GM23338 (cell line): ENCODE results near the gene TLE6. TPM values are rescaled to one million over a fixed set of nuclear protein-coding genes. Genes with fewer than 3 reads are reported as not detected.

Experiments
- ATAC-seq: fragments of 200-7000 bp; cut with Tn5 transposase; 3 replicates; pipeline ENCODE4 v1.9.1; 2020
- DNase-seq: peaks from one replicate; pipeline ENCODE4 v3.0.0-alpha.2; 2015; ENCODE audit warnings: low spot score
- H2AFZ ChIP-seq: fragments of 200-600 bp; sonication (generic); 2 replicates; pipeline ENCODE4 v1.8.0; 2016; ENCODE audit warnings: antibody characterized with exemption, mild to moderate bottlenecking, moderate library complexity
- H3F3A ChIP-seq: fragments of 200-600 bp; sonication (generic); replicated peaks from 2 replicates; pipeline ENCODE4 v1.8.0; 2017; ENCODE audit warnings: antibody characterized with exemption, mixed run types, low read depth
- H3K27ac ChIP-seq: fragments of 200-600 bp; sonication (generic); 2 replicates; pipeline ENCODE4 v1.6.1; 2016; ENCODE audit warnings: low read depth
- H3K27me3 ChIP-seq: fragments of 200-600 bp; sonication (generic); 2 replicates; pipeline ENCODE4 v1.8.0; 2016; ENCODE audit warnings: mild to moderate bottlenecking, mixed run types, moderate library complexity; ENCODE audit not compliant: insufficient read depth
- H3K36me3 ChIP-seq: fragments of 200-600 bp; sonication (generic); 2 replicates; pipeline ENCODE4 v1.8.0; 2016; ENCODE audit warnings: mild to moderate bottlenecking; ENCODE audit not compliant: insufficient read depth
- H3K4me1 ChIP-seq: fragments of 200-600 bp; sonication (generic); 2 replicates; pipeline ENCODE4 v1.8.0; 2016; ENCODE audit warnings: mild to moderate bottlenecking, moderate library complexity; ENCODE audit not compliant: insufficient read depth
- H3K4me2 ChIP-seq: fragments of 200-600 bp; sonication (generic); 2 replicates; pipeline ENCODE4 v1.7.1; 2017; ENCODE audit warnings: mixed run types
- H3K4me3 ChIP-seq: fragments of 200-600 bp; sonication (generic); 2 replicates; pipeline ENCODE4 v1.6.1; 2016; ENCODE audit warnings: mixed run types
- H3K79me2 ChIP-seq: fragments of 200-600 bp; sonication (generic); replicated peaks from 2 replicates; pipeline ENCODE4 v1.8.0; 2017; ENCODE audit warnings: mild to moderate bottlenecking; ENCODE audit not compliant: insufficient read depth
- H3K9me2 ChIP-seq: fragments of 200-600 bp; sonication (generic); 2 replicates; pipeline ENCODE4 v1.8.0; 2017; ENCODE audit not compliant: insufficient read depth
- H4K20me1 ChIP-seq: fragments of 200-600 bp; sonication (generic); replicated peaks from 2 replicates; pipeline ENCODE4 v1.8.0; 2017; ENCODE audit warnings: mild to moderate bottlenecking; ENCODE audit not compliant: insufficient read depth
- H3K27ac Mint-ChIP-seq: 2 replicates; pipeline ENCODE4 v1.8.0; 2020; ENCODE audit warnings: inconsistent platforms, mild to moderate bottlenecking, moderate library complexity, mixed read lengths
- H3K27me3 Mint-ChIP-seq: 3 replicates; pipeline ENCODE4 v1.8.0; 2022; ENCODE audit warnings: low read depth, mild to moderate bottlenecking, moderate library complexity, mixed read lengths, inconsistent platforms; ENCODE audit not compliant: insufficient read depth, poor library complexity
- H3K36me3 Mint-ChIP-seq: 3 replicates; pipeline ENCODE4 v1.8.0; 2021; ENCODE audit warnings: low read depth, mild to moderate bottlenecking, inconsistent platforms, moderate library complexity, mixed read lengths
- H3K4me1 Mint-ChIP-seq: 3 replicates; pipeline ENCODE4 v1.8.0; 2020; ENCODE audit warnings: mild to moderate bottlenecking, inconsistent platforms, mixed read lengths
- H3K4me3 Mint-ChIP-seq: 3 replicates; pipeline ENCODE4 v1.8.0; 2021; ENCODE audit warnings: moderate library complexity, mild to moderate bottlenecking, inconsistent platforms, mixed read lengths
- H3K9me3 Mint-ChIP-seq: 3 replicates; pipeline ENCODE4 v1.8.0; 2020; ENCODE audit warnings: moderate library complexity, mild to moderate bottlenecking, inconsistent platforms, mixed read lengths
- CREB1 ChIP-seq: fragments of 250-450 bp; sonication (Bioruptor Pico); IDR thresholded peaks from 2 replicates; pipeline ENCODE4 v1.5.0; 2020; ENCODE audit warnings: low read depth, mild to moderate bottlenecking, moderate library complexity
- CTCF ChIP-seq, 2 experiments: fragments of 200-600 bp in 1 of 2; sonication (generic) in 1 of 2; conservative IDR thresholded peaks; 2 replicates each; pipeline versions ENCODE4 v1.5.1 to v1.6.1; 2016 to 2017; ENCODE audit warnings: antibody characterized with exemption in 2 of 2, low read depth in 2 of 2, mild to moderate bottlenecking in 2 of 2, moderate library complexity in 1 of 2
- EZH2 ChIP-seq: fragments of 200-600 bp; sonication (generic); IDR thresholded peaks from one replicate; pipeline ENCODE4 v1.8.0; 2017; ENCODE audit warnings: antibody characterized with exemption, mild to moderate bottlenecking, low read depth; ENCODE audit not compliant: unreplicated experiment
- EZH2phosphoT487 ChIP-seq: fragments of 200-600 bp; sonication (generic); IDR thresholded peaks from one replicate; pipeline ENCODE4 v1.8.1; 2018; ENCODE audit warnings: antibody characterized with exemption; ENCODE audit not compliant: unreplicated experiment
- JUNB ChIP-seq: IDR thresholded peaks from one replicate; pipeline ENCODE4 v1.6.1; 2016; ENCODE audit warnings: antibody characterized with exemption; ENCODE audit not compliant: unreplicated experiment
- NANOG ChIP-seq: IDR thresholded peaks from 2 replicates; pipeline ENCODE4 v1.6.1; 2016; ENCODE audit warnings: antibody characterized with exemption, borderline replicate concordance
- POLR2AphosphoS5 ChIP-seq: IDR thresholded peaks from 2 replicates; pipeline ENCODE4 v1.6.1; 2016; ENCODE audit warnings: antibody characterized with exemption, low read depth
- STAT1 ChIP-seq: IDR thresholded peaks from one replicate; pipeline ENCODE4 v1.6.1; 2016; ENCODE audit warnings: antibody characterized with exemption; ENCODE audit not compliant: unreplicated experiment
- ZNF114 ChIP-seq: fragments of 250-450 bp; sonication (Bioruptor Pico); IDR thresholded peaks from 2 replicates; pipeline ENCODE4 v1.5.0; 2020; ENCODE audit warnings: mild to moderate bottlenecking, moderate library complexity
- ZNF331 ChIP-seq: fragments of 250-450 bp; sonication (Bioruptor Pico); IDR thresholded peaks from 2 replicates; pipeline ENCODE4 v1.5.0; 2020; ENCODE audit warnings: low read depth, mild to moderate bottlenecking, moderate library complexity
- polyA plus RNA-seq: library from polyadenylated mRNA; unstranded; fragments of >200 nt; fragmentation: Nextera tagmentation; extraction: Ambion mirVana; gene quantifications from 2 replicates; pipeline ENCODE4 v1.2.1, GENCODE V29; 2016
- total RNA-seq: library from RNA; depleted of rRNA; stranded (reverse); fragments of >200 nt; shearing (Covaris generic); gene quantifications from 2 replicates; pipeline ENCODE4 v1.2.3, GENCODE V29; 2014
- TF ChIP-seq, protein P1 (sequence below): fragments of 250-450 bp; sonication (Bioruptor Pico); IDR thresholded peaks from 2 replicates; pipeline ENCODE4 v1.5.0; 2020; ENCODE audit warnings: mild to moderate bottlenecking, moderate library complexity
- TF ChIP-seq, protein P2 (sequence below): IDR thresholded peaks from one replicate; pipeline ENCODE4 v1.6.1; 2018; ENCODE audit warnings: antibody characterized with exemption; ENCODE audit not compliant: unreplicated experiment
- TF ChIP-seq, protein P3 (sequence below): IDR thresholded peaks from 2 replicates; pipeline ENCODE4 v1.6.1; 2016; ENCODE audit warnings: antibody characterized with exemption

The TLE6 gene
- total and polyA plus RNA-seq, 2 experiments from 2014 or later, result 2.4 TPM

GRCh38 chr19:3005345-3005744 is 28.0 kb downstream of the TLE6 start:
- Mint-ChIP-seq H3K27me3 (peaks cover 7% of the 10 kb centered on the region), H3K27ac (no peak overlapping the region), H3K4me1 (no peaks in the 10 kb centered on the region; the same call in 2 of the 3 replicates), H3K36me3 (peaks cover 2% of the 10 kb centered on the region; the same call in 2 of the 3 replicates), H3K9me3 (no peaks in the 10 kb centered on the region), H3K4me3 (no peak overlapping the region)
- TF ChIP-seq ZNF331 (CRISPR knock-in tag), result no peak
- TF ChIP-seq, protein P1, sequence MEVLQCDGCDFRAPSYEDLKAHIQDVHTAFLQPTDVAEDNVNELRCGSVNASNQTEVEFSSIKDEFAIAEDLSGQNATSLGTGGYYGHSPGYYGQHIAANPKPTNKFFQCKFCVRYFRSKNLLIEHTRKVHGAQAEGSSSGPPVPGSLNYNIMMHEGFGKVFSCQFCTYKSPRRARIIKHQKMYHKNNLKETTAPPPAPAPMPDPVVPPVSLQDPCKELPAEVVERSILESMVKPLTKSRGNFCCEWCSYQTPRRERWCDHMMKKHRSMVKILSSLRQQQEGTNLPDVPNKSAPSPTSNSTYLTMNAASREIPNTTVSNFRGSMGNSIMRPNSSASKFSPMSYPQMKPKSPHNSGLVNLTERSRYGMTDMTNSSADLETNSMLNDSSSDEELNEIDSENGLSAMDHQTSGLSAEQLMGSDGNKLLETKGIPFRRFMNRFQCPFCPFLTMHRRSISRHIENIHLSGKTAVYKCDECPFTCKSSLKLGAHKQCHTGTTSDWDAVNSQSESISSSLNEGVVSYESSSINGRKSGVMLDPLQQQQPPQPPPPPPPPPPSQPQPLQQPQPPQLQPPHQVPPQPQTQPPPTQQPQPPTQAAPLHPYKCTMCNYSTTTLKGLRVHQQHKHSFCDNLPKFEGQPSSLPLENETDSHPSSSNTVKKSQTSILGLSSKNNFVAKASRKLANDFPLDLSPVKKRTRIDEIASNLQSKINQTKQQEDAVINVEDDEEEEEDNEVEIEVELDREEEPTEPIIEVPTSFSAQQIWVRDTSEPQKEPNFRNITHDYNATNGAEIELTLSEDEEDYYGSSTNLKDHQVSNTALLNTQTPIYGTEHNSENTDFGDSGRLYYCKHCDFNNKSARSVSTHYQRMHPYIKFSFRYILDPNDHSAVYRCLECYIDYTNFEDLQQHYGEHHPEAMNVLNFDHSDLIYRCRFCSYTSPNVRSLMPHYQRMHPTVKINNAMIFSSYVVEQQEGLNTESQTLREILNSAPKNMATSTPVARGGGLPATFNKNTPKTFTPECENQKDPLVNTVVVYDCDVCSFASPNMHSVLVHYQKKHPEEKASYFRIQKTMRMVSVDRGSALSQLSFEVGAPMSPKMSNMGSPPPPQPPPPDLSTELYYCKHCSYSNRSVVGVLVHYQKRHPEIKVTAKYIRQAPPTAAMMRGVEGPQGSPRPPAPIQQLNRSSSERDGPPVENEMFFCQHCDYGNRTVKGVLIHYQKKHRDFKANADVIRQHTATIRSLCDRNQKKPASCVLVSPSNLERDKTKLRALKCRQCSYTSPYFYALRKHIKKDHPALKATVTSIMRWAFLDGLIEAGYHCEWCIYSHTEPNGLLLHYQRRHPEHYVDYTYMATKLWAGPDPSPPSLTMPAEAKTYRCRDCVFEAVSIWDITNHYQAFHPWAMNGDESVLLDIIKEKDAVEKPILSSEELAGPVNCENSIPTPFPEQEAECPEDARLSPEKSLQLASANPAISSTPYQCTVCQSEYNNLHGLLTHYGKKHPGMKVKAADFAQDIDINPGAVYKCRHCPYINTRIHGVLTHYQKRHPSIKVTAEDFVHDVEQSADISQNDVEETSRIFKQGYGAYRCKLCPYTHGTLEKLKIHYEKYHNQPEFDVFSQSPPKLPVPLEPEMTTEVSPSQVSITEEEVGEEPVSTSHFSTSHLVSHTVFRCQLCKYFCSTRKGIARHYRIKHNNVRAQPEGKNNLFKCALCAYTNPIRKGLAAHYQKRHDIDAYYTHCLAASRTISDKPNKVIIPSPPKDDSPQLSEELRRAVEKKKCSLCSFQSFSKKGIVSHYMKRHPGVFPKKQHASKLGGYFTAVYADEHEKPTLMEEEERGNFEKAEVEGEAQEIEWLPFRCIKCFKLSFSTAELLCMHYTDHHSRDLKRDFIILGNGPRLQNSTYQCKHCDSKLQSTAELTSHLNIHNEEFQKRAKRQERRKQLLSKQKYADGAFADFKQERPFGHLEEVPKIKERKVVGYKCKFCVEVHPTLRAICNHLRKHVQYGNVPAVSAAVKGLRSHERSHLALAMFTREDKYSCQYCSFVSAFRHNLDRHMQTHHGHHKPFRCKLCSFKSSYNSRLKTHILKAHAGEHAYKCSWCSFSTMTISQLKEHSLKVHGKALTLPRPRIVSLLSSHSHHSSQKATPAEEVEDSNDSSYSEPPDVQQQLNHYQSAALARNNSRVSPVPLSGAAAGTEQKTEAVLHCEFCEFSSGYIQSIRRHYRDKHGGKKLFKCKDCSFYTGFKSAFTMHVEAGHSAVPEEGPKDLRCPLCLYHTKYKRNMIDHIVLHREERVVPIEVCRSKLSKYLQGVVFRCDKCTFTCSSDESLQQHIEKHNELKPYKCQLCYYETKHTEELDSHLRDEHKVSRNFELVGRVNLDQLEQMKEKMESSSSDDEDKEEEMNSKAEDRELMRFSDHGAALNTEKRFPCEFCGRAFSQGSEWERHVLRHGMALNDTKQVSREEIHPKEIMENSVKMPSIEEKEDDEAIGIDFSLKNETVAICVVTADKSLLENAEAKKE (CRISPR knock-in tag), result no peak
- no peak for TF ChIP-seq ZNF114 (CRISPR knock-in tag)
- TF ChIP-seq JUNB, result no peak
- no peak for TF ChIP-seq STAT1
- TF ChIP-seq, protein P2, sequence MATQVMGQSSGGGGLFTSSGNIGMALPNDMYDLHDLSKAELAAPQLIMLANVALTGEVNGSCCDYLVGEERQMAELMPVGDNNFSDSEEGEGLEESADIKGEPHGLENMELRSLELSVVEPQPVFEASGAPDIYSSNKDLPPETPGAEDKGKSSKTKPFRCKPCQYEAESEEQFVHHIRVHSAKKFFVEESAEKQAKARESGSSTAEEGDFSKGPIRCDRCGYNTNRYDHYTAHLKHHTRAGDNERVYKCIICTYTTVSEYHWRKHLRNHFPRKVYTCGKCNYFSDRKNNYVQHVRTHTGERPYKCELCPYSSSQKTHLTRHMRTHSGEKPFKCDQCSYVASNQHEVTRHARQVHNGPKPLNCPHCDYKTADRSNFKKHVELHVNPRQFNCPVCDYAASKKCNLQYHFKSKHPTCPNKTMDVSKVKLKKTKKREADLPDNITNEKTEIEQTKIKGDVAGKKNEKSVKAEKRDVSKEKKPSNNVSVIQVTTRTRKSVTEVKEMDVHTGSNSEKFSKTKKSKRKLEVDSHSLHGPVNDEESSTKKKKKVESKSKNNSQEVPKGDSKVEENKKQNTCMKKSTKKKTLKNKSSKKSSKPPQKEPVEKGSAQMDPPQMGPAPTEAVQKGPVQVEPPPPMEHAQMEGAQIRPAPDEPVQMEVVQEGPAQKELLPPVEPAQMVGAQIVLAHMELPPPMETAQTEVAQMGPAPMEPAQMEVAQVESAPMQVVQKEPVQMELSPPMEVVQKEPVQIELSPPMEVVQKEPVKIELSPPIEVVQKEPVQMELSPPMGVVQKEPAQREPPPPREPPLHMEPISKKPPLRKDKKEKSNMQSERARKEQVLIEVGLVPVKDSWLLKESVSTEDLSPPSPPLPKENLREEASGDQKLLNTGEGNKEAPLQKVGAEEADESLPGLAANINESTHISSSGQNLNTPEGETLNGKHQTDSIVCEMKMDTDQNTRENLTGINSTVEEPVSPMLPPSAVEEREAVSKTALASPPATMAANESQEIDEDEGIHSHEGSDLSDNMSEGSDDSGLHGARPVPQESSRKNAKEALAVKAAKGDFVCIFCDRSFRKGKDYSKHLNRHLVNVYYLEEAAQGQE, result no peak
- no peak for TF ChIP-seq NANOG
- no peak for TF ChIP-seq CREB1 (CRISPR knock-in tag)
- TF ChIP-seq EZH2phosphoT487, result no peak
- TF ChIP-seq EZH2, result no peak
- TF ChIP-seq, protein P3, sequence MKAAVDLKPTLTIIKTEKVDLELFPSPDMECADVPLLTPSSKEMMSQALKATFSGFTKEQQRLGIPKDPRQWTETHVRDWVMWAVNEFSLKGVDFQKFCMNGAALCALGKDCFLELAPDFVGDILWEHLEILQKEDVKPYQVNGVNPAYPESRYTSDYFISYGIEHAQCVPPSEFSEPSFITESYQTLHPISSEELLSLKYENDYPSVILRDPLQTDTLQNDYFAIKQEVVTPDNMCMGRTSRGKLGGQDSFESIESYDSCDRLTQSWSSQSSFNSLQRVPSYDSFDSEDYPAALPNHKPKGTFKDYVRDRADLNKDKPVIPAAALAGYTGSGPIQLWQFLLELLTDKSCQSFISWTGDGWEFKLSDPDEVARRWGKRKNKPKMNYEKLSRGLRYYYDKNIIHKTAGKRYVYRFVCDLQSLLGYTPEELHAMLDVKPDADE, result no peak
- no peak for TF ChIP-seq CTCF (conservative IDR thresholded peaks at IDR 0.05; ENCODE audit: low read depth in 2 of 2)
- no peak for TF ChIP-seq POLR2AphosphoS5
- 0 out of 2 replicates have a peak overlapping the region, but pooled peaks have one; percentile 14 for H3K4me2 ChIP-seq
- no peaks in the 10 kb centered on the region for H3K9me2 ChIP-seq
- DNase-seq (no peak), ATAC-seq (no peak)
- H3F3A ChIP-seq, result no peaks in the 10 kb centered on the region
- H3K36me3 ChIP-seq, result no peaks in the 10 kb centered on the region
- H3K4me1 ChIP-seq, result no peaks in the 10 kb centered on the region; the same call in 1 of the 2 replicates
- no peaks in the 10 kb centered on the region for H3K27me3 ChIP-seq
- H3K79me2 ChIP-seq, result no peaks in the 10 kb centered on the region
- no peak overlapping the region for H3K4me3 ChIP-seq
- no peaks in the 10 kb centered on the region; the same call in 1 of the 2 replicates for H4K20me1 ChIP-seq
- H3K27ac ChIP-seq, result no peak overlapping the region
- no peak overlapping the region for H2AFZ ChIP-seq
